SK-N-DZ (cell line): ENCODE measurements around the gene CELF4.
A peak's percentile ranks its signal among the peaks of the same experiment; 100 is the strongest.

ENCODE experiments used
- DNase-seq: peaks from one replicate; pipeline ENCODE4 v3.0.0-alpha.2; 2015; ENCODE audit warnings: low spot score

The CELF4 gene

DNA sequence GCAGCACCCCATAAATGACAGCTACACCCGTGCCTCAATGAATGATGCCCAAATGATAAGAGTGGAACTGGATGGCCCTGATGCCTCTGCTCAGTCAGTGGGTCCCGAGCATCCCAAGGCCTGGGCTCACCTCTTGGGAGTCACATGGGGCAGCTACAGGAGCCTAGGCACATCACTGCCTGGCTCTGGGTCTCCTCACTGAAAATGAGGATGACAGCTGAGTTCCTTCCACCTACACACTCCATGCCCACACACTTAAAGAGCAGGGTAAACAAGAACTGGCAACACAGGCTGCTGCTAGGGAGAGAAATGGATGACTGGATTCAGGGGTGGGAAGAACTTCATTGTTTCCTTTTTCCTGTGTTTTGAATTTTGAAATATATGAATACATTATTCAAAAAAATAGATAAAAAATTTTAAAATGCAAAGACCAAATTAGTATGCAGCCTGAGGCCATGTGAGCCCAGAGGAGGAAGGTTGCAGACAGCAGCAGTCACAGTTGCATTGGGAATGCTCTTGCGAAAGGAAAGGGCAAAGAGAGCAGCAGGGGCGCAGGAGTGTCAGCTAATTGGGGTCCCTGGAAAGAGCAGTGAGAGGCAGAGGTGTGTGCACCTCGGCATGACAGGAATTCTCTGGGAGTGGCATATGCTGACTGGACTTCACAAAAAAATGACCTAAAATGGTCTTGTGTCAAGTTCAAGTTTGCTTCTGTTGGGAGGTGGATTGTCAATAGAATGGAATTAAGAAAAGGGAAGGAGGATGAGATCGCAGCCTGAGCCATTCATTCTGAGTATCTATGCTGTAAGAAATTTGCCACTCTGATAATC lies 327.1 kb downstream of the CELF4 start:
- peak; percentile 72 for DNase-seq

GRCh38 chr18:37235583-37235982 lies 330.0 kb downstream of the CELF4 start:
- no peak for DNase-seq

DNA sequence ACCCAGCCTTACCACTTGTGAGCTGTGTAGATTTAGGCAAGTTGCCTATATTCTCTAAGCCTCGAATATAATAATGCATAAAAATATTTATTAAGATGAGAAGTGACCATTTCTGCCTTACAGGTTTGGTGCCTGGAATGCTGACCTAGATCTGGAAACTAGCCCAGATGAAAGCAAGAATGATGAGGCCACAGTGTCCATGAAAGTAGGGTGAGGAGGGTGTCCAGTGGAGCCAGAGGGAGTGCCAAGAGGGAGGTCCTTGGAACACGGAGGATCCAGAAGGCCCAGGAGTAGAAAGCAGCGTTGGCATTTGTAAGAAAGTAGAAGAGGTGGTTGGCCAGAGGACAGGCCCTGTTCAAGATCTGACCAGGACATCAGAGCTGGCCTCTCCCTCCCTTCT lies 334.3 kb downstream of the CELF4 start:
- DNase-seq, result no peak

GRCh38 chr18:37230768-37231167 lies 334.8 kb downstream of the CELF4 start:
- no peak for DNase-seq

GRCh38 chr18:37225279-37225678 lies 340.3 kb downstream of the CELF4 start:
- no peak for DNase-seq

DNA sequence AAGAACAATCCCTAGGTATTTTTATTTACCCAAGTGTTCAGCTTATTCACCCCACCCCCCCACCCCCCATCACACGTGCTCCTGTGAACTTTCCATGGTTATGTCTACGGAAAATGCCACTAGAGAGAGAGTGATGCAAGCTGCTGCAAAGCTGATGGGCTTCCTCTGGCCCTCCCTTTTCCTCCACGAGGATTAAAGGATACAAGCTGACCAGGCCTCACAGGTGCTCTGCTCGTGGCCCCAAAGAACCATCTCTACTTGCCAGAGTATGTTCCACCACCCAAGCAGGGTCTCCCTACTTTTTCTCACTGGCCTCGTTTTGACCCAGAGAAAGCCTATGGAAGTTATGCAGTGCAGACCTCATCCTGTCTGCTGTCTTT lies 342.6 kb downstream of the CELF4 start:
- no peak for DNase-seq

DNA sequence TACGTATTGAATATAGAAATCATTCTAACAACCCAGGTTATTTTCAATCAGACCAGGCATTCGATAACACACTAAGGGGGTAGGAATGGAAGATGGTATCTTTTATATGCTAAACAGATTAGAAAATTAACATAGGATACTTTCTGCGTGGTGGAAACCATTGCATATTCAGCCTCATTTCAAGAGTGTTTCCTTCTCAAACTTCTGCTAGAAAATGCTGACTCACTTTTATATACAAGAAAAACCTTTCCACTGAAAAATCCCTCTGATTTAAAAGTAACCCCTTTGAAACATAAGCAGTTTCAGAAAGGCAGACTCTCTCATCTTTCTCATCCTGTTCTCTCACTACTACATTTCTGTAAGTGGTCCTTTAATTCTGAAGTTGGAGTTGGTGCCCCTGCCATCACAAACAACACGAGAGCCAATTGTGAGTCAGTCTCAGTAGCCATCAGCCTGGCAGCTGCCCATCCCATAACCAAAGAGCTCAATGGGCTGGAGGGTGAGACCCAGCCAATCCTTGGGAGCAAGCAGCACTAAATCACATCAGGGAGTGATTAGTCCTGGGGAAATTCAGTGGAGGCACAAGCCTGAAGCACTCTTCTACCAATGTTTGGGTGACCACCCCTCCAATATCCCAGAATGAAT lies 343.1 kb downstream of the CELF4 start:
- DNase-seq, result no peak

DNA sequence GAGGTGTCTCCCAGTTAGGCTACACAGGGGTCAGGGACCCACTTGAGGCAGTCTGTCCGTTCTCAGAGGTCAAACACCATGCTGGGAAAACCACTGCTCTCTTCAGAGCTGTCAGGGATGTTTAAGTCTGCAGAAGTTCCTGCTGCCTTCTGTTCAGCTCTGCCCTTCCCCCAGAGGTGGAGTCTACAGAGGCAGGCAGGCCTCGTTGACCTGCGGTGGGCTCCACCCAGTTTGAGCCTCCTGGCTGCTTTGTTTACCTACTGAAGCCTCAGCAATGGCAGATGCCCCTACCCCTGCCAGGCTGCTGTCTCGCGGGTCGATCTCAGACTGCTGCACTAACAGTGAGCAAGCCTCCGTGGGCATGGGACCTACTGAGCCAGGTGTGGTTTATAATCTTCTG lies 346.3 kb downstream of the CELF4 start:
- DNase-seq, result no peak

DNA sequence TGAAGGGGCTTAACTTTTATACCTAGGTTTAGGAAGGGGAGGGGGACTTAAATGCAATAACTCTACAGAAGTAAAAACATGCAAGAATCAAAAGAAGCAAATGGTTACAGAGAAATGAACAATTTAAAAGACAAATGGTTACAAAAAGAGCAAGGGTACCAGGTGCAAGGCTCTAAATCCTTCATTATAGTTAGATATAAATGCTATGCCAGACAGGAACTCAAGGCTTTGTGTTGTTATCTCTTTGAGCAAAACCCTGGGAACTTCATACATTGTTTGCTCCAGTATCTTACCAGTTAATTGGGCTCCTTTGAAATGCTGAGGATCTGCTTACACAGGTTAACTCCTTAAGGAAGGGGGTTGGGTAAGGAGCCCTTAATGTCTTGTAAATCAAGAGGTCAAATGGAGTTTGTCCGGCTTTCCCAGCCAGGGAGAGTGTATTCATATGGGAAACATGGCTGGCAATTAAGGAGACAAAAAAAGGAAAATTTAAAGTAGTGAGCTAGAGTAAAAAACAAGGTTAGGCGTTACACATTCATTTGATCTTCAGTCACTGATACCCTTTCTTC lies 347.5 kb downstream of the CELF4 start:
- DNase-seq, result no peak

- DNase-seq, result no peak
These were observed 354.8 kb downstream of the CELF4 start for GRCh38 chr18:37210781-37211180.

DNA sequence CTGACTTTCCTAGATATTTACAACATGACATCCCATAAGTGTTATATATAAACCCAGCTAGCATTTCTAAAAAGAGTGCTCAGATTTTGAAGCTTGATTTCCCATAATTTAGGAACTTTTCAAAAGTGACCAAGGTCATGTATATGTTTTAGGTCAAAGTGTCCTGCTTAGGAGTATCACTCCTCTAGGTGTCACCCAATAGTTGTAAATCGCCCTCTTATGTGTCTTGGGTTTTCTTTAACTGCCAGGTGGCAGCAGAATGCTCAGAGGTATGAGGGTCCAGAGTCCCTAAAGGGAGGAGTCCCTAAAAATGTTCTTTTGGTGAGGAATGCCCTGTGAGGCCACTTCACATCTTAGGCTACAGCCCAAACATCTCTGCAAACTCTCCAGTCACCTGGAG lies 358.3 kb downstream of the CELF4 start:
- DNase-seq, result no peak

GRCh38 chr18:37199741-37200140 lies 365.9 kb downstream of the CELF4 start:
- DNase-seq, result no peak
